GM20000 (cell line): ENCODE measurements around the gene CALR3.
"Not testable (repeated sequence)": the region's sequence is repeated elsewhere in the genome, so short reads cannot be mapped to it uniquely, and the experiment has no call there.

Experiments
- DNase-seq: peaks from one replicate; pipeline ENCODE4 v3.0.0; 2012; ENCODE audit warnings: low spot score
- CTCF ChIP-seq: IDR thresholded peaks from 2 replicates; pipeline ENCODE4 v1.5.1; 2012; ENCODE audit warnings: mild to moderate bottlenecking, control low read depth; ENCODE audit errors: extremely low read depth, missing control alignments

Gene CALR3

DNA sequence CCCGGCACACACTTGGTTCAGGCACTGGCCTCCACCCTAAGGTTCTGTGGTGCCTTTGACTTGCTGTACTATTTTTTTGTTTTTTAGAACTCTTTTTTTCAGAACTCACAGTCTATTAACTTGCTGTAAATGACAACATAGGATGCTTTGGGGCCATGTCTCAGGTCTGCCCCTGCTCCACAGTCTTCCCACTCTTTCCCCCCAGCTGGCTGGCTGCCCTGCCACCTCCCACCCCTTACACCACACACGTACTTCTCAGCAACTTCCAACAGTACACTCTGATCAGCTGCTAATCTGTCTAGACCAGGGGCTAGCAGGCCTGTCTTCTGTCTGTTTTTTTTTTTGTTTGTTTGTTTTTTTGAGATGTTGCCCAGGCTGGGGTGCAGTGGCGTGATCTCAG is 8.3 kb upstream of the CALR3 start:
- TF ChIP-seq CTCF, result no peak
- no peak for DNase-seq

DNA sequence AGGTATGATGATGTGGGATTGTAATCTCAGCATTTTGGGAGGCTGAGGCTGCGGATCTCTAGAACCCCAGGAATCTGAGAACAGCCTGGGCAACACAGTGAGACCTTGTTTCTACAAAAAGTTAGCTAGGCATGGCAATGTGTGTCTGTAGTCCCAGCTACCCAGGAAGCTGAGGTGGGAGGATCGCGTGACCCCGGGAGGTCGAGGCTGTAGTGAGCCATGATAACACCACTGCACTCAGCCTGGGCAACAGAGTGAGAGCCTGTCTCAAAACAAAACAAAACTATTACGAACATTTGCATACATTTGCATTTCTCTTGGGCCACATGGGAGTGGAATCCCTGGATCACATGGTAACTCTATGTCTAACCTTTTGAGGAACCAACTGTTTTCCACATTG is 1.9 kb upstream of the CALR3 start:
- no peak for TF ChIP-seq CTCF
- DNase-seq, result no peak

DNA sequence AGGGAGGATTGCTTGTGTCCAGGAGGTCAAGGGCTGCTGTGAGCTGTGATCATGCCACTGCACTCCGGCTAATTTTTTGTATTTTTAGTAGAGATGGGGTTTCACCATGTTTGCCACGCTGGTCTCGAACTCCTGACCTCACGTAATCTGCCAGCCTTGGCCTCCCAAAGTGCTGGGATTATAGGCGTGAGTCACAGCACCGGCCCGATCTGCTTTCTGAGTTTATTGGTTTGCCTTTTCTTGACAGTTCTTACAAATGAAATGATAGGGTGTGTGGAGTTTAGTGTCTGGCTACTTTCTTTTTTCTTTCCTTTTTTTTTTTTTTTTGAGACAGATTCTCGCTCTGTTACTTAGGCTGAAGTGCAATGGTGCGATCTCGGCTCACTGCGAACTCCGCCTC is 1.1 kb upstream of the CALR3 start:
- no peak for TF ChIP-seq CTCF
- no peak for DNase-seq

- TF ChIP-seq CTCF, result no peak
- no peak for DNase-seq
Observed at GRCh38 chr19:16496613-16496983, 631 bp upstream of the CALR3 start.

DNA sequence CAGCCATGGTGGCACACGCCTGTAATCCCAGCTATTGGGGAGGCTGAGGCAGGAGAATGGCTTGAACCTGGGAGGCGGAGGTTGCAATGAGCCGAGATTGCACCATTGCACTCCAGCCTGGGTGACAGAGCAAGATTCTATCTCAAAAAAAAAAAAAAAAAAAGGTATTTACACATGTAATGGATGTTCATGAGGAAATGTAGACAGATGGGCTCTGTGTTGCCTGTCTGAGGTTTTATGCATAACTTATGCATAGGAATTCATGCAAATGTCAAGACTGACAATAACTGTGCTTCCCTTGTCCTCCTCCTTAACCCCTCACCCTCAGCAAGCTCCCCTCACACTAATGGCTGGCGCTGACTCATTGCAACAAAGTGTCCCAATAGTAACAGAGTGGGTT is 9.5 kb downstream of the CALR3 start:
- not testable (repeated sequence) for DNase-seq

DNA sequence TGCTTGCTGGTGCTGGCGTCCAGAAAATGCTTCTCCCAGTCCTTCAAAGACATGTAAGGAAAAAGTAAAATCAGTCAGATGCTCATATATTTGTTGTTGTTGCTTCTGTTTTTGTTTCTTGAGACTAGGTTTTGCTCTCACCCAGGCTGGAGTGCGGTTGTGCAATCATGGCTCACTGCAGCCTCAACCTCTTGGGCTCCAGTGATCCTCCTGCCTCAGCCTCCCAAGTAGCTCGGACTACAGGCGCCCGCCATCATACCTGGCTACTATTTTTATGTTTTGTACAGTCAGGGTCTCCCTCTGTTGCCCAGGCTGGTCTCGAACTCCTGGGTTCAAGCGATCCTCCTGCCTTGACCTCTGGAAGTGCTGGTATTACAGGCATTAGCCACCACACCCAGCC is 13.2 kb downstream of the CALR3 start:
- no peak for TF ChIP-seq CTCF
- DNase-seq, result no peak

GRCh38 chr19:16477311-16477710 is 18.7 kb downstream of the CALR3 start:
- TF ChIP-seq CTCF, result no peak
- no peak for DNase-seq

- TF ChIP-seq CTCF, result no peak
- no peak for DNase-seq
Observed at GRCh38 chr19:16476401-16476800, 19.6 kb downstream of the CALR3 start.
